GM19463 (cell line): ENCODE data around the gene DHX8.
"Not testable (repeated sequence)": the region's sequence is repeated elsewhere in the genome, so short reads cannot be mapped to it uniquely, and the experiment has no call there.

Experiments used
- ATAC-seq: cut with Tn5 transposase; IDR thresholded peaks from one replicate; pipeline ENCODE4 v1.9.1; 2021; ENCODE audit warnings: mild to moderate bottlenecking, moderate library complexity; ENCODE audit not compliant: unreplicated experiment

The DHX8 gene

DNA sequence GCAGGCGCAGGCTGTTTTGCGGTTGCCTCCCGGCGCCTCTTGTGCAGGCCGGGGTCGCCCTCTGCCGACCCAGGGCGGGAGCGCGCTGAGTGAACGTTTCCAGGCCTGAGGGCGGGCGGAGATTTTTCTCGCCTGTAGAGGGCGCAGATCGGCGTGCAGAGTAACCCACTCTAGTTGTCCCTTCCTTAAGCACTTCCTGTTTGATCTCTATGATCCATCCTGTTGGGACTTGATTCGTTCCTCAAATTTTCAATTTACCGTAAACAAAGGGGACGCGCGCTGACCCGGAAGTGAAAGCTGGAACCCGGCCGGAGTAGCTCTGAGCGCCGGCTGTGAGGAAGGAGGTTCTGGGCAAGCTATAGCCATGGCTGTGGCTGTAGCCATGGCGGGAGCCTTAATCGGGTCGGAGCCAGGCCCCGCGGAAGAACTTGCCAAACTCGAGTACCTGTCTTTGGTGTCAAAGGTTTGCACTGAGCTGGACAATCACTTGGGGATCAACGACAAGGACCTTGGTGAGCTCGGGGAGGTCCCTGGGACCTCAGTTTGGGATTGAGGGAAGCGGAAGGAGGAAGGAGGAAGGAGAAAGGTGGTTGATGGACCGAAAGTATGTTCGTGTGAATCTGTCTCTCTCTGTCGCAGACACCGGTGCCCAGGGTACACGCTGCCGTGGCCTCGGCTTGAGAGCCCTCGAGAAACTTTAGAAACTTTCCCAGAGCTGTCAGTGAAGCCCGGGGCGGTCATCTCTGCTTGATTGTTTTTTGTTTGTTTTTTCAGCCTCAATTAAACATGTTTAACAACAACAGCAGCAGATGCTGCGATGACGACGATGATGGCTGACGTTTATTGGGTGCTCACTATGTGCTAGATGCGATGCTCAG, at the start of gene DHX8:
DHX8 (plus strand) TSS at position 302 of the 878 bp plus-strand sequence; CDS start at position 365, 63 bp downstream.
- peak; percentile 90 for ATAC-seq

DNA sequence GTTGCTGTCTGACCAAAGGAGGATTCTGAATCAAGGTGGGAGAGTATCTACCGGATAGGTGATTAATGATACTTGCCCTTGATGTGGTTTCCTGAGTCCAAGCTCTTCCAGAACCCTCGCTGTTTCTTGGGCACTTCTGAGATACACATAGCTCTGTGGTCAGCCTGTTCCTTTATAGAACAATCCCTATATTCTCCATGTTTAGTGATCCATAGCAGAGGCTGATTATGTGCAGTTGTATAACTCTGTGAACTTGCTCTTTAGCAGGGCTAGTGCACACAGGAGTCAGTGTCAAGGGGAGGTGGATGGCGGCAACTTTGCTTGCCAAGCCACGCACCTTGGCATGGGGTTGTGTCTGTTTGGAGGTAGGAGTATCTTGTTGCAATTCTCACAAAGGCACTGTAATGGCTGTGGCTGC, 48.9 kb upstream of the DHX8 start:
- no peak for ATAC-seq

DNA sequence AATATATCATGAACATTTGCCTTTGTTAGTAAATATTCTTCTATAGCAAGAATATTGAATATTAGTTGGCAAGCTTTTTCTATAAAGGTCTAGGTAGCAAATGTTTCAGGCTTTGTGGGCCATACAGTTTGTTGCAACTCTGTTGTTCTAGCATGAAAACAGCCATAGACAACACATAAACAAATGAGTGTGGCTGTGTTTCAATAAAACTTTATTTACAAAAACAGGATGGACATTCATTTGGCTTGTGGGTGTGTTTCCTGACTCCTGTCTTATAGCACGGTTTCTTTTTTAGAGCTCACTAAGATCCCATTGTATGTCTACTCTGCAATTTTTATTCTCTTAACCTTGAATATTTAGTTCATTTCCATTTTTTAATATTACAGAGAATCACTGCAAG, 46.0 kb upstream of the DHX8 start:
- no peak for ATAC-seq

DNA sequence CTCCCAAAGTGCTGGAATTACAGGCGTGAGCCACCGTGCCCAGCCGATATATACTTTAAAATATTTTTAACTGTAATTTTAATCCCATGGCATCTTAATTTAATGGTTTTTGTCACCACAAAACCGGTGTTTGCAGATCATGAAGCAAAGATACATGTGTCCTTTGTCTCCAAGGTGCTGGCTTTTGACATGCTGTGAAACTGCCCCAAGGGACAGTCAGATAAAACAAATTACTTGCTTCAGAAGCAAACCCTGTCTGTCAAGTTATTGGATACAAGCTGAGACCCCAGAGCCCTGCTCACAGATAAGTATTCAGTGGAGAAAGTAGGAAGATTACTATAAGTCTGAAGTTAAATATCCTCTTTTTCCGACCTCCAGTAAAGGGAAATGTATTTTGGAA, 45.1 kb upstream of the DHX8 start:
- ATAC-seq = no peak

DNA sequence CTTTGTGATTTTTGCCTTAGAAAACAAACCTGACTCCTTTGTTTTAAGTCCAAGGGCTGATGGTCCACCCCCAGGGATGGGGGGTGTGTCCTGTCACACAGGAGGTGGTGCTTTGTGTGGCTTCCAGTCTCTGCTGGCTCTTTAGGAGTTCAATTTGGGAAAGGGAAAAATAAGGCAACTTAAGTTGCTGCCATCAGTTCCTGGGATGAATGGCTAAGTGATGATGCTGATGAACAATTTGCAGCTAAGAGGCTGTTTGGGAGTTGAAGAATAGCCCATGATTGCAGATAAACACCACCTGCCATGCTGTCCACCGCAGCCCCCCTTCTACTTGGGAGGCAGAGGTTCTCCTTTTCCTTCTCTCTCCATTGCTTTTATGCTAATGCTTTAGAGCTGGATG, 44.7 kb upstream of the DHX8 start:
- ATAC-seq = no peak

DNA sequence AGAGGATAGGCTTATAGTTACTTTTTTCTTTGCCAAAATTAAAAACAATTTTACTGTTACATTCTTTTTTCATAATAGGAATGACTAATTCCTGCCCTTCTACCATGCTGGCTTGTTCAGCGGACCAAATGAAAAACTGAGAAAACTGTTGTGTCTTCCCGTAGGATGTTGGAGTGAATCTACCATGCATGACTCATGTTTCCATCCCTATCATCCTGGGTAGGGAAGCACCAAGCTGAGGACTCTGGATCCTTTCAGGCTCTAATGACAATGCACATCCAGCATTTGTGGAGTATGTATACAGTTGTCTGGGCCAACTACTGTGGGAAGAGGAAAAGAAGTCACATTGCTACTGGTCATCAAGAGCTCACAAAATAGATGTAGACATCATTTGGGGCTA, 41.1 kb upstream of the DHX8 start:
- no peak for ATAC-seq

DNA sequence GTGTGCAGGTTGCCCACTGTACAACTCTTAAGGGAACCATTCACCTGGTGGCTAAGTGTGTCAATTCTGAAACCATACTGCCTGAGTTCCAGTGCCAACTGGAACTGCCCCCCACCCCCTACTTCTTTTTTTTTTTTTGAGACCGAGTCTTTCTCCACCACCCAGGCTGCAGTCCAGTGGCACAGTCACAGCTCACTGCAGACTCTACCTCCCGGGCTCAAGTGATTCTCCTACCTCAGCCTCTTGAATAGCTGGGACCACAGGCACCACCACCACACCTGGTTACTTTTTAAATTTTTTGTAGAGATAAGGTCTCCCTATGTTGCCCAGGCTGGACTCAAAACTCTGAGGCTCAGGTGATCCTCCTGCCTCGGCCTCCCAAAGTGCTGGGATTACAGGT, 40.4 kb upstream of the DHX8 start:
- no peak for ATAC-seq

DNA sequence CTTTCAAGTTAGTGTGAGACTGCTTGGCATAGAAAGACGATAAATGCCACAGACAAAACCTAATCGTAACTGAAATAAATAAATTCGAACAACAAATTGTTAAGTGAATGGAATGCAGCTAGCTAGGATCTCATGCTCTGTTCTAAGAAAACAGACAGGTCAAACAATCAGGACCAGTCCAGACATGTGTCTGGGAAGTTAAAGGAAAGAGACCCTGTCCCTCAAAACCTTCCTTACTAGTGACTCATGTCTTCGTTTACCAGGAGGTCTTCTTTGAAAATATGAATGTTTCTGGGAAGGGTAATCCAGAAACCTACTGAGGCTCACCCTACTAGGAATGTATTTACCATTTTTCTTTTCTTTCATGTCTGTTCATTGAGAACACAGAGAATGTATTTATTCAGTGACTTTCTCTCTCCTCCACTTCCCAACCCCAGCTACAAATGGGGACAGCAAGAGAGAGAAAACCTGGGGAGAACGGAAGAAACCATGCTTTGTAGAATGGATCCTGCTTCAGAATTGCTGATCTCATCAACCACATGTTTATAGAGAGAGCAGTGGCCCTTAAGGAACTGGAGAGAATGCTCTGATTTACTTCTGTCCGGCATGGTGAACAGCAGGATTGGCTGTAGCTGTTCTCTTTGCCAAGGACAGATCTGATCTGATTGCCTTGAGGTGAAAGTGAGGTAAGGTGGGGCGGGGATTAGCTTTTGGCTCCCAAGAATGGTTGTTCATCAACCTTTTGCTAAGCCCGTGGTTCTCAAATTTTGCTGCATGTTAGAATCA, 39.4 kb upstream of the DHX8 start:
- ATAC-seq = no peak

DNA sequence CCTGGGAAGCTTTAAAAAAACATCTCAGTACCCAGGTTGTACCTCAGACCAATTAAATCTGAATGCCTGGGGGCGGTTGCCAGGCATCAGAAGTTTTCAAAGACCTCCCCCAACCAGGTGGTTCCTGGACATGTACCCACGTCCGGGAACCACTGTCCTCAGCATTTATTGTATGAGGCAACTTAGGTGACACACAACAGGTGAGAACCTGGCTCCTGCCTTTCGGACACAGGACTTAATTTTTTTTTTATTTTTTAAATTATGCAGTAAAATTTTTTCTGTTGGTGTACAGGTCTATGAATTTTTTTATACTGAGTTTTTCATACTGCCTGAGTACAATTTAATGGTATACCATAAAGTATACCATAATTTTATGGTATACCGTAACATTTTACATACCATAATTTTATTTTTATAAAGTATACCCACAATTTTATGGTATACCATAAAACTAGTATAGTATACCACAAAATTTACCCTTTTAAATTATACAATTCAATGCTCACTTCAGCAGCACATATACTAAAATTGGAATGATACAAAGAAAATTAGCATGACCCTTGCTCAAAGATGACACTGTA, 38.7 kb upstream of the DHX8 start:
- ATAC-seq = no peak

DNA sequence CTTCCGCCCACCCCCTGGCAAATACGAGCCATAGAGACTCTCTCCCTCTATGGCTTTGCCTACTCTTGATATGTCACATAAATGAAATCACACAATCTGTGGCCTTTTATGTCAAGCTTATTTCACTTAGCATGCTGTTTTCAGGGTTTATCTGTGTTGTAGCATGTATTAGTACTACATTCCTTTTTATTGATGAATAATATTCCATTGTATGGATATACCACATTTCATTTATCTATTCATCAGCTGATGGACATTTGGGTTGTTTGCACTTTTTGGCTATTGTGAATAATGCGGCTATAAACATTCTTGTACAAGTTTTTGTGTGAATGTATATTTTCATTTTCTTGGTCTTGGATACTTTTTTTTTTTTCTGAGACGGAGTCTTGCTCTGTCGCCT, 37.0 kb upstream of the DHX8 start:
- ATAC-seq = no peak

DNA sequence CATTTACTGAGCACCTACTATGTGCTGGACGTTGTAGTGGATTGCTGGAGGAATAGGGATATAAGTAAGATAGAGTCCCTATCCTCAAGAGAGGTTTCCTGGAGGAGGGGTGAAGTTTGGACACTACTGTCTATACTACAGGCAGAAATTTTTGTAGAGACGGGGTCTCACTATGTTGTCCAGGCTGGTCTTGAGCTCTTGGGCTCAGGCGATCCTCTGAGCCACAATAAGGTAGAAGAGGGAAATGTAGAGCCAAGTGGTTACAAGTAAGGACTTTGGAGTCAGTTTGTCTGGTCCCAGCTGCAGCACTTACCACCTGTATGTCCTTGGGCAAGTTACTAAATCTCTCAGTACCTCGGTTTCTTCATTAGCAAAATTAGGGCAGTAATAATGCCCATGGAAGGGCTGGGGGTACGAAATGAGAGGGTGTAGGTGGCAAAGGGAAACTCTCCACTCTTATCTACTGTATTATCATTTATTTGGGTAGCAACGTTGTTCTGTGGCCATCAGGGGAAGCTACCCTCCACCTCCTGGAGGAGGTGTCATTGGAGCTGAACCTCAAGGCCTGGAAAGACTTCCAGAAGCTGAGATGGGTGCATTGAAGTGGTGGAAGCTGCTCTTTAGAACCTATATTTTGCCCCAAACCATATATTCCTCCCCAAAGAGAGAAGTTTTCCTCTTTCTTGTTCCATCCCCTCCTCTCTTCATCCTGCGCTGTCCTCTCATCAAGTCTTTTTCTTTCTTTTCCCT, 34.9 kb upstream of the DHX8 start:
- no peak for ATAC-seq

DNA sequence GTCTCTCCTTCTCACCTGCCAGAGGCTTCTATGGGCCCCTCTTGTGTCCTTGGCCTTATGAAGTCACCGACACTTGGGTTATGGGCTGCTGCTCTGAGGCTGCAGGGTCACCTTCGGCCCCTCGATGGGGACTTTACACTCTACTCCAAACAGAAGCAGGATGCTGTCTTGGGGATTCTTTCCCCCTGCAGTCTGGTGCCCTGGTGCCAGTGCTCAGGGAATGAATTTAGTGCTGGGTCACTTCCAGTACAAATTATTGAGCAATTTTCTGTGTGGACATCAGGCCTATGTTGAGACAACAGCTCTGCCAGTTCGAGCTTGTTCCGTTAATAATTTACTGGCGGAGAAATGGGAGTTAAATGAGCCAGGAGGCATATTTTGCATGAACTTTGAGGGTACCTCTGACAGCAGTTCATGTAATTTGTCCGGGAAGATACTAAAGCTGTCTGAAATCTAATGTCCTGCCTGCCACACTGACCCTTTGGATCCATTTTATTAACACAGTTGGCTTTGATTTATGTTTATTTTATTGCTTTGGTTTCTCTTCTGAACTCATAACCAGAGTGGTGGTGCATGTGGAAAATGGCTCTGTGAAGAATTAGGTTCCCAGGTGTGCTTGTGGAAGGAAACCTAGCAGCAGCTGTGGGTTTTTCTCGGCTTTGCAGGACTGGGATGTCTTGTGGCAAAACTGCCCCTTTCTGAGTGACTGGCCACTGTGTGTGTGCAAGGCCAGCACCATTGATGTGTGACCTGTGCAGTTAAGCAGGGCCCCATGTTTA, 34.1 kb upstream of the DHX8 start:
- ATAC-seq = no peak

DNA sequence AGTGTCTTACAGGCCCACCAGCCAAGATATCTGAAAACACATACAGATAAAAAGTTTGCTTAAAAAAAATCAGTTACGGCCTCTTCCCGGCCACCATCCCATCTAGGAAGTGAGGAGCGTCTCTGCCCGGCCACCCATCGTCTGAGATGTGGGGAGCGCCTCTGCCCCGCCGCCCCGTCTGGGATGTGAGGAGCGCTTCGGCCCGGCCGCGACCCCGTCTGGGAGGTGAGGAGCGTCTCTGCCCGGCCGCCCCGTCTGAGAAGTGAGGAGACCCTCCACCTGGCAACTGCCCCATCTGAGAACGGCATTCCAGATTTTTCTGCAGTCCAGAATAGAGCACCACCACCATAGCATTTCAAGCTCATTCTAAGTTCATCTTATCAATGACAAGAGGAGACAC, 33.0 kb upstream of the DHX8 start:
- ATAC-seq = not testable (repeated sequence)

DNA sequence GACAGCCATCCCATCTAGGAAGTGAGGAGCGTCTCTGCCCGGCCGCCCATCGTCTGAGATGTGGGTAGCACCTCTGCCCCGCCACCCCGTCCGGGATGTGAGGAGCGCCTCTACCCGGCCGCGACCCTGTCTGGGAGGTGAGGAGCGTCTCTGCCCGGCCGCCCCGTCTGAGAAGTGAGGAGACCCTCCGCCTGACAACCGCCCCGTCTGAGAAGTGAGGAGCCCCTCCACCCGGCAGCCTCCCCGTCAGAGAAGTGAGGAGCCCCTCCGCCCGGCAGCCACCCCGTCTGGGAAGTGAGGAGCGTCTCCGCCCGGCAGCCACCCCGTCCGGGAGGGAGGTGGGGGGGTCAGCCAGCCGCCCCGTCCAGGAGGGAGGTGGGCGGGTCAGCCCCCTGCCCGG, 32.0 kb upstream of the DHX8 start:
- not testable (repeated sequence) for ATAC-seq

DNA sequence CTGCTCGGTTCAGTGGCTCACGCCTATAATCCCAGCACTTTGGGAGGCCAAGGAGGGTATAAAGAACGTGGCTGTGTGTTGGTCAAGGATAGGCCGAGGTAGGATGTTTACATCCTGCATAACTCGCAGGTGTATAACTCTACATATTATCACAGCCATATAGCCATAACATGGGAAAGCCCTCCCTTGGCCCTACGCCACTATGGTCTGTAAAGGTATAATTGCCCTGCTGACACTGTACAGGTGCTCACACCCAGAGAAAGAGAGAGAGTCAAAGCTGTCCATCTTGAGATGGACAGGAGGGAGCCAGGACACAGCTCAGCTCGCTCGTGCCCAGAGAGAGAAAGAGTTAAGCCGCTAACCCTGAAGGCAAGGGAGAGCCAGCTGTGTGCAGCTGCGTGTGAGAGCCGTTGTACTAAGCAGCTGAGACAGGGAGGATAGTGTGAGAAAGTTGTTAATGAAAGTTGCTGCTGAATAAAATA, 30.4 kb upstream of the DHX8 start:
- no peak for ATAC-seq

DNA sequence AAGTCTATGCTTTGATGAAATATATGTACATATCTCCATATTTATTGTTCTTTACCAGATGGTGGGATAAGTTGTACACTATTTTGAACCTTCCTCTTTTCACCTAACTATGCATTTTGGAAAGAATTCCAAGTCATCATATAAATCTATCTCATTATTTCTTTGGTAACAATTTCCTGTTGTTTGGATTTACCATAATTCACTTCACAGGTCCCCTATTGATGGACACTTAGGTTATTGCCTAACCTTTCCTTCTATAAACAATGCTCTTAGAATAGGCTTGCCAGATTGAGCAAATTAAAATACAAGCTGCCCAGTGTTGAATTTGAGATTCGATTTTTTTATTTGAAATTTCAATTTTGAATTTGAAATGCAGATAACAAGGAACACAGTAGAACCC, 28.9 kb upstream of the DHX8 start:
- ATAC-seq = no peak

DNA sequence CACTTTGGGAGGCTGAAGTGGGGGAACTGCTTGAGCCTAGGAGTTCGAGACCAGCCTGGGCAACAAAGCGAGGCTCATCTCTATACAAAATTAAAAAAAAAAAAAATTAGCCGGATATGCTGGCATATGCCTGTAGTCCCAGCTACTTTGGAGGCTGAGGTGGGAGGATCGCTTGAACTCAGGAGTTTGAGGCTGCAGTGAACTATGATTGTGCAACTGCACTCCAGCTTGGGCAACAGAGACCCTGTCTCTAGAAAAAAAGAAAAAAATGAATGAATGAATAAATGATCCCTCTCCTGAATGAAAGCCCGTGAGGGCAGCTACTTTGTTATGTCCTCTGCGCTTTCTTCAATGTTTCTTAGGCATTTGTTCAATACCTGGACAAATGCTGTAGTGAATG, 27.7 kb upstream of the DHX8 start:
- ATAC-seq = no peak

DNA sequence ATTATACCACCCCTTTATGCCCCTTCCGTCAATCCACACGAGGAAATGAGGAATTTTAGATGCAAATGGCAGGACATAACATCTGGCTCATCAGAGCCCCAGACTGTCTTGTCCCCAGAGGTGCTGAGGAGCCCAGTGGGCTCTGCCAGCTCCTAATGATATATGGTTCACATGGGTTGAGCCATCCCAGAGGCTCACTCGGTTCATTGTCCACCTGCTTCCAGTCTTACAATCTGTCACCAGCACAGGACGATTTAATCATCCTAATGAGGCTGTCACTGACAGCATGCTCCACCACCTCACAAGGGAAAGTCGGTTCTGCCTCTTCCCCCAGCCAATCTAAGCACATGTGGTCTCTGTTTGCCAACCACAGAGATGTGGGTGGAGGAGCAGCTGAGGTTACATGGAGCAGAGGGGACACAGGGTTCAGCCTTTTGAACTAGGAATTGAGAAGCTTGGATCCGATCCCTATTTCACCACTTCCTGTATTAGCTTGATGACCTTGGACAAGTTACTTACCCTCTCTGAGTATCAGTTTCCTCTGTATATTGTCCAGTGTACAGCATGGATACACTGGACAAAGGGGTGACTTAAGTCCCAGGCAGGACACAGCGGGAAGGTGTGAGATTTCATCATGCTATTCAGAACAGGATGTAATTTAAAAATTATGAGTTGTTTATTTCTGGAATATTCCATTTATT, 27.0 kb upstream of the DHX8 start:
- no peak for ATAC-seq

DNA sequence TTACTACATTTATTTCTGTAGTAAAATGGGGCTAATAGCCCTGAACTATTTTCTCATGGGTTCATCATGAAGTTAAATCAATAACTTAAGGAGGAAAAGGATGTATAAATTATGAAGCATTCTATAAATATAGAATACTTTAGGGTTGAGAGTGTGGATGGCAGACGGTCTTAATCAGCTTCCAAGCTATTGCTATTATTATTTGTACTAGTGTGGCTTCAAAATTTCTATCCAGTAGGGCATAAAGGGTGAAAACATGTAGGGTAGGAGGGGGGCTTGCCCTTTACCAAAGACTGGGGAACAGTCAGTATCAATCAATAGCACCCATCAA, 26.4 kb upstream of the DHX8 start:
- no peak for ATAC-seq

DNA sequence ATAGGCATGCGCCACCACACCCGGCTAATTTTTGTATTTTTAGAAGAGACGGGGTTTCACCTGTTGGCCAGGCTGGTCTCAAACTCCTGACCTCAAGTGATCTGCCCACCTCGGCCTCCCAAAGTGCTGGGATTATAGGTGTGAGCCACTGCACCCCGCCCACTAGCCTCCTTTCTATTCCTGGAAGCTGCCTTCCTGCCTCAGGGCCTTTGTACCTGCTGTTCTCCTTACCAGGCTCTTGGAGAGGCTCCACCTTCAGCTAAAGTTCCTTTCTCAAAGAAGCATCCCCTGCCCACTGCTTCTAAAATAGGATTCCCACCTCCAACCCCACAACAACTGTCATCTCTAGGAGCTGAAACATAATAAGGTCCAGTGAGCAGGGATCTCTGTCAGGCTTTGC, 23.9 kb upstream of the DHX8 start:
- not testable (repeated sequence) for ATAC-seq
